PC-9 (cell line): ENCODE measurements around the gene LAD1.

Source experiments
- CTCF ChIP-seq: fragments of 200-600 bp; sonication (generic); conservative IDR thresholded peaks from 2 replicates; pipeline ENCODE4 v1.6.1; 2017; ENCODE audit warnings: mixed run types, antibody characterized with exemption, mild to moderate bottlenecking, moderate library complexity
- EZH2 ChIP-seq: fragments of 200-600 bp; sonication (generic); IDR thresholded peaks from 2 replicates; pipeline ENCODE4 v1.8.0; 2017; ENCODE audit warnings: antibody characterized with exemption, low read depth

- TF ChIP-seq CTCF (no peak), EZH2 (no peak)
Measured at GRCh38 chr1:201430776-201431175, 31.7 kb upstream of the LAD1 start.
